Retinal pigment epithelial cell (primary cell): Measurements from ENCODE around the gene XYLT2.

Experiments
- DNase-seq: peaks from one replicate; pipeline ENCODE4 v3.0.0-alpha.2; 2010; ENCODE audit warnings: low read depth
- H3K4me3 ChIP-seq: 2 replicates; pipeline ENCODE4 v1.5.1; 2011; ENCODE audit warnings: mild to moderate bottlenecking, low read length, control low read depth, moderate library complexity
- CTCF ChIP-seq: conservative IDR thresholded peaks from 2 replicates; pipeline ENCODE4 v1.5.1; 2011; ENCODE audit warnings: low read depth, low read length, control low read depth, inconsistent platforms

Gene XYLT2

GRCh38 chr17:50372758-50373556 is 27.0 kb downstream of the XYLT2 start, which contains the start of the genes EME1 and MRPL27:
EME1 (plus strand) TSS chr17:50373229; CDS start chr17:50375209, 1,980 bp downstream.
MRPL27 (minus strand) TSS chr17:50373184; CDS start chr17:50373170, 14 bp downstream.
- peak within 1 kb of the TSS; percentile 99 for H3K4me3 ChIP-seq
- no peak for TF ChIP-seq CTCF

GRCh38 chr17:50373705-50374104 is 27.8 kb downstream of the XYLT2 start:
- peak overlapping the region; percentile 99 for H3K4me3 ChIP-seq
- no peak for TF ChIP-seq CTCF
- no peak for DNase-seq

More at GRCh38 chr17:50372758-50373556, 27.0 kb downstream of the XYLT2 start, which contains the start of the genes EME1 and MRPL27:
- peak; percentile 39 for DNase-seq

GRCh38 chr17:50375858-50376538 is 30.1 kb downstream of the XYLT2 start:
- DNase-seq, result no peak
- H3K4me3 ChIP-seq, result no peak overlapping the region
- no peak for TF ChIP-seq CTCF

- no peak for DNase-seq
- TF ChIP-seq CTCF, result no peak
- no peak overlapping the region for H3K4me3 ChIP-seq
Measured at GRCh38 chr17:50379351-50380132, 33.6 kb downstream of the XYLT2 start.

GRCh38 chr17:50380369-50381259 is 34.7 kb downstream of the XYLT2 start:
- peak; percentile 20 for TF ChIP-seq CTCF
- no peak for DNase-seq
- H3K4me3 ChIP-seq, result no peak overlapping the region

GRCh38 chr17:50381260-50381815 is 35.4 kb downstream of the XYLT2 start:
- no peak for TF ChIP-seq CTCF
- DNase-seq, result no peak
- H3K4me3 ChIP-seq, result no peak overlapping the region
